HepG2 (cell line): ENCODE data around the gene ATAD3A. TPM values are rescaled to one million over a fixed set of nuclear protein-coding genes. Genes with fewer than 3 reads are reported as not detected.

ENCODE experiments used
- ATM ChIP-seq: fragments of 450-650 bp; IDR thresholded peaks from 2 replicates; pipeline ENCODE4 v1.7.1; 2017; ENCODE audit warnings: mild to moderate bottlenecking, borderline replicate concordance
- ISL2 ChIP-seq: sonication (generic); formaldehyde crosslinking; IDR thresholded peaks from 2 replicates; pipeline ENCODE4 v1.5.0; 2020; ENCODE audit warnings: missing genetic modification reagents
- MYC ChIP-seq: sonication (generic); formaldehyde crosslinking; IDR thresholded peaks from 2 replicates; pipeline ENCODE4 v1.9.0; 2021; ENCODE audit warnings: missing genetic modification reagents, borderline replicate concordance
- MYPOP ChIP-seq: sonication (generic); formaldehyde crosslinking; IDR thresholded peaks from 2 replicates; pipeline ENCODE4 v1.8.1; 2023; ENCODE audit warnings: mild to moderate bottlenecking, moderate library complexity, missing genetic modification reagents
- NFRKB ChIP-seq: fragments of 450-650 bp; IDR thresholded peaks from 2 replicates; pipeline ENCODE4 v1.6.1; 2017
- POLR2AphosphoS5 ChIP-seq: IDR thresholded peaks from 2 replicates; pipeline ENCODE4 v1.6.1; 2012; ENCODE audit warnings: low read depth, low read length
- SCMH1 ChIP-seq: sonication (generic); formaldehyde crosslinking; IDR thresholded peaks from 2 replicates; pipeline ENCODE4 v1.9.0; 2021; ENCODE audit warnings: missing genetic modification reagents, mild to moderate bottlenecking, borderline replicate concordance
- TRIM24 ChIP-seq: sonication (generic); formaldehyde crosslinking; IDR thresholded peaks from 2 replicates; pipeline ENCODE4 v1.8.0; 2022; ENCODE audit warnings: mild to moderate bottlenecking, missing genetic modification reagents
- ZNF326 ChIP-seq: sonication (generic); formaldehyde crosslinking; IDR thresholded peaks from 2 replicates; pipeline ENCODE4 v1.4.0; 2020; ENCODE audit warnings: missing genetic modification reagents, borderline replicate concordance
- ZNF616 ChIP-seq: sonication (generic); formaldehyde crosslinking; IDR thresholded peaks from 2 replicates; pipeline ENCODE4 v1.5.0; 2020; ENCODE audit warnings: low read depth, mild to moderate bottlenecking, missing genetic modification reagents
- ZSCAN21 ChIP-seq: sonication (generic); formaldehyde crosslinking; IDR thresholded peaks from 2 replicates; pipeline ENCODE4 v1.8.0; 2022; ENCODE audit warnings: mild to moderate bottlenecking, missing genetic modification reagents, moderate library complexity, borderline replicate concordance
- ZUFSP ChIP-seq: sonication (generic); formaldehyde crosslinking; IDR thresholded peaks from 2 replicates; pipeline ENCODE4 v1.9.0; 2021; ENCODE audit warnings: missing genetic modification reagents, mild to moderate bottlenecking, borderline replicate concordance
- polyA plus RNA-seq, 8 experiments: library from polyadenylated mRNA; depleted of rRNA in 3 of 8; stranded (reverse) in 7 of 8; unstranded in 1 of 8; fragments of >200 nt; fragmentation: Illumina TruSeq in 4 of 8; extraction: Trizol in 4 of 8; gene quantifications; 2 replicates each; pipeline versions ENCODE4 v1.2.1 to v1.2.3, GENCODE V29; 2011 to 2016; ENCODE audit warnings: low read depth in 4 of 8, missing spikeins in 1 of 8, mixed read lengths in 1 of 8; ENCODE audit not compliant: insufficient read depth in 1 of 8
- total RNA-seq, 5 experiments: library from RNA; depleted of rRNA; stranded (reverse); fragments of >200 nt; fragmentation: Illumina TruSeq; extraction: Trizol; gene quantifications; 2 replicates each; pipeline ENCODE4 v1.2.3, GENCODE V29; 2016; ENCODE audit warnings: low read depth in 1 of 5
- TF ChIP-seq, protein P1 (sequence below): fragments of 450-650 bp; IDR thresholded peaks from 2 replicates; pipeline ENCODE4 v1.6.1; 2016
- TF ChIP-seq, protein P2 (sequence below): sonication (generic); formaldehyde crosslinking; IDR thresholded peaks from 2 replicates; pipeline ENCODE4 v1.4.0; 2020; ENCODE audit warnings: low read depth, mild to moderate bottlenecking, missing genetic modification reagents
- TF ChIP-seq, protein P3 (sequence below): sonication (generic); formaldehyde crosslinking; IDR thresholded peaks from 2 replicates; pipeline ENCODE4 v1.5.0; 2020; ENCODE audit warnings: mild to moderate bottlenecking, low read depth, missing genetic modification reagents, borderline replicate concordance
- TF ChIP-seq, protein P4 (sequence below): sonication (generic); formaldehyde crosslinking; IDR thresholded peaks from 2 replicates; pipeline ENCODE4 v1.4.0; 2020; ENCODE audit warnings: missing genetic modification reagents, borderline replicate concordance

Gene ATAD3A
- total and polyA plus RNA-seq, 2 of the 13 experiments (the other 11 are each of a cell fraction or from before 2014, with no cell fraction given): 10.6 to 49.0 TPM

GRCh38 chr1:1538334-1538733, 26.4 kb downstream of the ATAD3A start (continued):
- TF ChIP-seq ZNF326 (CRISPR knock-in tag) (no peak), TRIM24 (CRISPR knock-in tag) (no peak), ZSCAN21 (CRISPR knock-in tag) (no peak), ZUFSP (CRISPR knock-in tag) (no peak), MYC (CRISPR knock-in tag) (no peak), SCMH1 (CRISPR knock-in tag) (no peak), ZNF616 (CRISPR knock-in tag) (no peak), NFRKB (no peak), ISL2 (CRISPR knock-in tag) (no peak), MYPOP (CRISPR knock-in tag) (no peak), POLR2AphosphoS5 (no peak), ATM (no peak)
- TF ChIP-seq, protein P1, sequence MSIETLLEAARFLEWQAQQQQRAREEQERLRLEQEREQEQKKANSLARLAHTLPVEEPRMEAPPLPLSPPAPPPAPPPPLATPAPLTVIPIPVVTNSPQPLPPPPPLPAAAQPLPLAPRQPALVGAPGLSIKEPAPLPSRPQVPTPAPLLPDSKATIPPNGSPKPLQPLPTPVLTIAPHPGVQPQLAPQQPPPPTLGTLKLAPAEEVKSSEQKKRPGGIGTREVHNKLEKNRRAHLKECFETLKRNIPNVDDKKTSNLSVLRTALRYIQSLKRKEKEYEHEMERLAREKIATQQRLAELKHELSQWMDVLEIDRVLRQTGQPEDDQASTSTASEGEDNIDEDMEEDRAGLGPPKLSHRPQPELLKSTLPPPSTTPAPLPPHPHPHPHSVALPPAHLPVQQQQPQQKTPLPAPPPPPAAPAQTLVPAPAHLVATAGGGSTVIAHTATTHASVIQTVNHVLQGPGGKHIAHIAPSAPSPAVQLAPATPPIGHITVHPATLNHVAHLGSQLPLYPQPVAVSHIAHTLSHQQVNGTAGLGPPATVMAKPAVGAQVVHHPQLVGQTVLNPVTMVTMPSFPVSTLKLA: no peak
- TF ChIP-seq, protein P2, sequence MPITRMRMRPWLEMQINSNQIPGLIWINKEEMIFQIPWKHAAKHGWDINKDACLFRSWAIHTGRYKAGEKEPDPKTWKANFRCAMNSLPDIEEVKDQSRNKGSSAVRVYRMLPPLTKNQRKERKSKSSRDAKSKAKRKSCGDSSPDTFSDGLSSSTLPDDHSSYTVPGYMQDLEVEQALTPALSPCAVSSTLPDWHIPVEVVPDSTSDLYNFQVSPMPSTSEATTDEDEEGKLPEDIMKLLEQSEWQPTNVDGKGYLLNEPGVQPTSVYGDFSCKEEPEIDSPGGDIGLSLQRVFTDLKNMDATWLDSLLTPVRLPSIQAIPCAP (CRISPR knock-in tag): no peak
- TF ChIP-seq, protein P3, sequence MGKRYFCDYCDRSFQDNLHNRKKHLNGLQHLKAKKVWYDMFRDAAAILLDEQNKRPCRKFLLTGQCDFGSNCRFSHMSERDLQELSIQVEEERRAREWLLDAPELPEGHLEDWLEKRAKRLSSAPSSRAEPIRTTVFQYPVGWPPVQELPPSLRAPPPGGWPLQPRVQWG: no peak
- TF ChIP-seq, protein P4, sequence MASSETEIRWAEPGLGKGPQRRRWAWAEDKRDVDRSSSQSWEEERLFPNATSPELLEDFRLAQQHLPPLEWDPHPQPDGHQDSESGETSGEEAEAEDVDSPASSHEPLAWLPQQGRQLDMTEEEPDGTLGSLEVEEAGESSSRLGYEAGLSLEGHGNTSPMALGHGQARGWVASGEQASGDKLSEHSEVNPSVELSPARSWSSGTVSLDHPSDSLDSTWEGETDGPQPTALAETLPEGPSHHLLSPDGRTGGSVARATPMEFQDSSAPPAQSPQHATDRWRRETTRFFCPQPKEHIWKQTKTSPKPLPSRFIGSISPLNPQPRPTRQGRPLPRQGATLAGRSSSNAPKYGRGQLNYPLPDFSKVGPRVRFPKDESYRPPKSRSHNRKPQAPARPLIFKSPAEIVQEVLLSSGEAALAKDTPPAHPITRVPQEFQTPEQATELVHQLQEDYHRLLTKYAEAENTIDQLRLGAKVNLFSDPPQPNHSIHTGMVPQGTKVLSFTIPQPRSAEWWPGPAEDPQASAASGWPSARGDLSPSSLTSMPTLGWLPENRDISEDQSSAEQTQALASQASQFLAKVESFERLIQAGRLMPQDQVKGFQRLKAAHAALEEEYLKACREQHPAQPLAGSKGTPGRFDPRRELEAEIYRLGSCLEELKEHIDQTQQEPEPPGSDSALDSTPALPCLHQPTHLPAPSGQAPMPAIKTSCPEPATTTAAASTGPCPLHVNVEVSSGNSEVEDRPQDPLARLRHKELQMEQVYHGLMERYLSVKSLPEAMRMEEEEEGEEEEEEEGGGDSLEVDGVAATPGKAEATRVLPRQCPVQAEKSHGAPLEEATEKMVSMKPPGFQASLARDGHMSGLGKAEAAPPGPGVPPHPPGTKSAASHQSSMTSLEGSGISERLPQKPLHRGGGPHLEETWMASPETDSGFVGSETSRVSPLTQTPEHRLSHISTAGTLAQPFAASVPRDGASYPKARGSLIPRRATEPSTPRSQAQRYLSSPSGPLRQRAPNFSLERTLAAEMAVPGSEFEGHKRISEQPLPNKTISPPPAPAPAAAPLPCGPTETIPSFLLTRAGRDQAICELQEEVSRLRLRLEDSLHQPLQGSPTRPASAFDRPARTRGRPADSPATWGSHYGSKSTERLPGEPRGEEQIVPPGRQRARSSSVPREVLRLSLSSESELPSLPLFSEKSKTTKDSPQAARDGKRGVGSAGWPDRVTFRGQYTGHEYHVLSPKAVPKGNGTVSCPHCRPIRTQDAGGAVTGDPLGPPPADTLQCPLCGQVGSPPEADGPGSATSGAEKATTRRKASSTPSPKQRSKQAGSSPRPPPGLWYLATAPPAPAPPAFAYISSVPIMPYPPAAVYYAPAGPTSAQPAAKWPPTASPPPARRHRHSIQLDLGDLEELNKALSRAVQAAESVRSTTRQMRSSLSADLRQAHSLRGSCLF (CRISPR knock-in tag): no peak
